HepG2 (cell line): ENCODE measurements around the gene IL6ST. TPM values are rescaled to one million over a fixed set of nuclear protein-coding genes. Genes with fewer than 3 reads are reported as not detected.

Experiments used
- ATAC-seq: fragments of 200-7000 bp; cut with Tn5 transposase; 3 replicates; pipeline ENCODE4 v1.9.1; 2020; ENCODE audit warnings: mild to moderate bottlenecking, moderate library complexity
- BruUV-seq: library from RNA; stranded (reverse); fragments of 400-500 nt; replicated peaks from 2 replicates; lab custom pipeline; 2021; lab: Mats Ljungman, UMichigan
- CTCF ChIA-PET: fragments of 300-600 bp; formaldehyde crosslinking; extraction: SDS; loops from one replicate; lab custom pipeline; 2021; ENCODE audit warnings: low total read pairs, inconsistent platforms, low intra/inter-chr PET ratio; lab: Yijun Ruan, JAX
- POLR2A ChIA-PET: fragments of 350-600 bp; sonication (Branson Sonifier 250); formaldehyde crosslinking; loops from one replicate; lab custom pipeline; 2020; ENCODE audit warnings: antibody characterized with exemption, inconsistent platforms; lab: Yijun Ruan, JAX
- DNase-seq: peaks from one replicate; pipeline ENCODE4 v3.0.0-alpha.2; 2015; ENCODE audit warnings: low spot score
- FAIRE-seq: peaks from 3 replicates; lab custom pipeline; 2011; peaks lifted over from hg19 to GRCh38; lab: Jason Lieb, UNC
- H2AFZ ChIP-seq: one replicate; pipeline ENCODE4 v1.6.1; 2011; ENCODE audit warnings: low read length, inconsistent platforms
- H3K27ac ChIP-seq: fragments of 300-600 bp; 3 replicates; pipeline ENCODE4 v1.8.0; 2011; ENCODE audit warnings: mixed run types, mild to moderate bottlenecking, mixed read lengths, low read length, inconsistent platforms; ENCODE audit not compliant: insufficient read depth; ENCODE audit errors: extremely low read length
- H3K27me3 ChIP-seq, 2 experiments: fragments of 200-600 bp in 1 of 2; 2 replicates in 1 of 2; 3 replicates in 1 of 2; pipeline versions ENCODE4 v1.6.0 to v1.8.0; 2011; ENCODE audit warnings: low read length in 2 of 2, mild to moderate bottlenecking in 2 of 2, moderate library complexity in 2 of 2, inconsistent platforms in 1 of 2; ENCODE audit not compliant: insufficient read depth in 2 of 2, control insufficient read depth in 1 of 2
- H3K36me3 ChIP-seq, 2 experiments: fragments of 200-600 bp in 1 of 2; replicated peaks in 1 of 2; 2 replicates in 1 of 2; 3 replicates in 1 of 2; pipeline versions ENCODE4 v1.5.1 to v1.8.0; 2011; ENCODE audit warnings: low read length in 2 of 2, inconsistent platforms in 1 of 2; ENCODE audit not compliant: insufficient read depth in 2 of 2, control insufficient read depth in 1 of 2
- H3K4me1 ChIP-seq: 2 replicates; pipeline ENCODE4 v1.5.1; 2012; ENCODE audit warnings: low read length, inconsistent platforms; ENCODE audit not compliant: insufficient read depth
- H3K4me2 ChIP-seq: 2 replicates; pipeline ENCODE4 v1.6.0; 2011; ENCODE audit warnings: low read depth, low read length, inconsistent platforms
- H3K4me3 ChIP-seq, 3 experiments: fragments of 200-600 bp in 1 of 3; sonication (generic), shearing (Covaris generic) in 1 of 3; replicated peaks in 1 of 3; 2 replicates each; pipeline ENCODE4 v1.5.1; 2011 to 2016; ENCODE audit warnings: low read length in 3 of 3, inconsistent platforms in 2 of 3, low read depth in 2 of 3, mild to moderate bottlenecking in 2 of 3, control low read depth in 1 of 3, mixed read lengths in 1 of 3; ENCODE audit not compliant: insufficient read depth in 1 of 3
- H3K79me2 ChIP-seq: one replicate; pipeline ENCODE4 v1.6.1; 2011; ENCODE audit warnings: low read length, inconsistent platforms; ENCODE audit not compliant: insufficient read depth
- H3K9ac ChIP-seq: 2 replicates; pipeline ENCODE4 v1.6.0; 2011; ENCODE audit warnings: mild to moderate bottlenecking, low read depth, low read length, inconsistent platforms; ENCODE audit not compliant: insufficient read depth
- H3K9me3 ChIP-seq: 2 replicates; pipeline ENCODE4 v1.5.1; 2012; ENCODE audit warnings: mild to moderate bottlenecking, low read length
- H4K20me1 ChIP-seq: 2 replicates; pipeline ENCODE4 v1.6.0; 2011; ENCODE audit warnings: inconsistent platforms, mild to moderate bottlenecking, low read length, moderate library complexity; ENCODE audit not compliant: insufficient read depth
- NR1H2 ChIP-seq: sonication (generic); formaldehyde crosslinking; IDR thresholded peaks from 2 replicates; pipeline ENCODE4 v1.8.1; 2022; ENCODE audit warnings: low read depth, missing genetic modification reagents, borderline replicate concordance
- RBFOX2 ChIP-seq: fragments of 200-400 bp; formaldehyde crosslinking; IDR thresholded peaks from 2 replicates; pipeline ENCODE4 v1.6.1; 2017; ENCODE audit warnings: low read depth, mild to moderate bottlenecking, low read length
- RBM39 ChIP-seq: fragments of 200-400 bp; formaldehyde crosslinking; IDR thresholded peaks from one replicate; pipeline ENCODE4 v1.6.1; 2018; ENCODE audit warnings: antibody characterized with exemption, mild to moderate bottlenecking, low read depth, low read length; ENCODE audit not compliant: poor library complexity, severe bottlenecking
- SAP130 ChIP-seq: IDR thresholded peaks from 2 replicates; pipeline ENCODE4 v1.6.1; 2016; ENCODE audit warnings: low read depth
- SNAPC2 ChIP-seq: sonication (generic); formaldehyde crosslinking; IDR thresholded peaks from 2 replicates; pipeline ENCODE4 v1.8.1; 2022; ENCODE audit warnings: mild to moderate bottlenecking, missing genetic modification reagents
- TARDBP ChIP-seq: sonication (generic); formaldehyde crosslinking; IDR thresholded peaks from 2 replicates; pipeline ENCODE4 v1.8.0; 2022; ENCODE audit warnings: mild to moderate bottlenecking, missing genetic modification reagents
- ZNF18 ChIP-seq: sonication (generic); formaldehyde crosslinking; IDR thresholded peaks from 2 replicates; pipeline ENCODE4 v1.8.0; 2022; ENCODE audit warnings: mild to moderate bottlenecking, missing genetic modification reagents; ENCODE audit not compliant: insufficient replicate concordance
- ZNF451 ChIP-seq: sonication (generic); formaldehyde crosslinking; IDR thresholded peaks from 2 replicates; pipeline ENCODE4 v1.5.0; 2020; ENCODE audit warnings: mild to moderate bottlenecking, missing genetic modification reagents
- WGBS: methylation state at CpG from one replicate; pipeline ENCODE4 v1.1.6; 2017; ENCODE audit warnings: low lambda C conversion rate; 5-methylcytosine and 5-hydroxymethylcytosine counted together
- in situ Hi-C: cut with HindIII; loops from 2 replicates; pipeline ENCODE4 v1.10.0; 2017; ENCODE audit warnings: low pct_unique_long_range_greater_than_20kb; ENCODE audit not compliant: extremely low pct_ligation_motif_present
- intact Hi-C: fragments of 100-400 bp; cut with micrococcal nuclease; formaldehyde crosslinking; loops from one replicate; pipeline ENCODE4 v1.10.0; 2022; ENCODE audit not compliant: unreplicated experiment
- polyA plus RNA-seq, 8 experiments: library from polyadenylated mRNA; depleted of rRNA in 3 of 8; stranded (reverse) in 7 of 8; unstranded in 1 of 8; fragments of >200 nt; fragmentation: Illumina TruSeq in 4 of 8; extraction: Trizol in 4 of 8; gene quantifications; 2 replicates each; pipeline versions ENCODE4 v1.2.1 to v1.2.3, GENCODE V29; 2011 to 2016; ENCODE audit warnings: low read depth in 4 of 8, missing spikeins in 1 of 8, mixed read lengths in 1 of 8; ENCODE audit not compliant: insufficient read depth in 1 of 8
- total RNA-seq, 5 experiments: library from RNA; depleted of rRNA; stranded (reverse); fragments of >200 nt; fragmentation: Illumina TruSeq; extraction: Trizol; gene quantifications; 2 replicates each; pipeline ENCODE4 v1.2.3, GENCODE V29; 2016; ENCODE audit warnings: low read depth in 1 of 5

IL6ST gene
- total and polyA plus RNA-seq, 2 of the 13 experiments (the other 11 are each of a cell fraction or from before 2014, with no cell fraction given): 66.6 to 166 TPM

- Histone ChIP-seq H2AFZ (no peak overlapping the region), H3K36me3 (peaks cover under 1 to 8% of the 10 kb centered on the region in 2 experiments), H3K9ac (peak overlapping the region; percentile 99), H3K4me3 (peak overlapping the region; percentile 85 to 99 (median 97); a peak in 5 of 6 replicates), H3K27me3 (peaks cover 0 to 4% of the 10 kb centered on the region in 2 experiments; a peak in 1 of 5 replicates), H3K4me2 (peak overlapping the region; percentile 79), H4K20me1 (peaks cover 55% of the 10 kb centered on the region), H3K79me2 (peaks cover 86% of the 10 kb centered on the region), H3K27ac (peak overlapping the region; percentile 94), H3K9me3 (no peaks in the 10 kb centered on the region), H3K4me1 (peaks cover 60% of the 10 kb centered on the region)
- POLR2A ChIA-PET: interaction anchor here (0.9 kb wide), 1 partner anchor 214 kb away, joined by 3 read pairs; no protein-coding TSS in a partner anchor
- TF ChIP-seq NR1H2 (no peak), SNAPC2 (CRISPR knock-in tag) (no peak), ZNF451 (CRISPR knock-in tag) (no peak), ZNF18 (CRISPR knock-in tag) (no peak), RBM39 (no peak), SAP130 (peak; percentile 36), RBFOX2 (peak; percentile 14; the same call in 1 of the 2 replicates), TARDBP (no peak)
- peak; percentile 40 for DNase-seq
- 11% methylated on average over 5 of the region's 5 CpGs for WGBS
- no peak for ATAC-seq
- intact Hi-C loops: loop anchor here (5.0 kb wide), 2 partner anchors 35 to 105 kb away; no protein-coding TSS in a partner anchor
- in situ Hi-C loops: loop anchor here (5.0 to 25.0 kb wide), 2 partner anchors 210 to 870 kb away; no protein-coding TSS in a partner anchor
- CTCF ChIA-PET: interaction anchor here (0.6 kb wide), 1 partner anchor 56 kb away, joined by 3 read pairs; no protein-coding TSS in a partner anchor
- FAIRE-seq: no peak
- no TSS peak for BruUV-seq
Measured at GRCh38 chr5:55991768-55992486, 2.8 kb downstream of the IL6ST start.
